NCI-H2081 (cell line): ENCODE data around the gene SRF.

Experiments used
- DNase-seq, 2 experiments: peaks; one replicate each; lab custom pipeline; 2025; lab: John Stamatoyannopoulos, UW

Gene SRF

GRCh38 chr6:43216200-43216599, 45.1 kb downstream of the SRF start:
- DNase-seq: no peak

- no peak for DNase-seq
Measured at GRCh38 chr6:43217351-43217750, 46.3 kb downstream of the SRF start.

- DNase-seq: no peak
Measured at GRCh38 chr6:43219119-43219518, 48.0 kb downstream of the SRF start.

- no peak for DNase-seq
Measured at GRCh38 chr6:43219814-43220213, 48.7 kb downstream of the SRF start.

- no peak for DNase-seq
Measured at GRCh38 chr6:43220439-43220951, 49.4 kb downstream of the SRF start.

- DNase-seq: peak in 1 of 2 experiments; percentile 18
Measured at GRCh38 chr6:43221046-43221972, 50.2 kb downstream of the SRF start.

- DNase-seq: no peak
Measured at GRCh38 chr6:43222418-43223059, 51.5 kb downstream of the SRF start.

GRCh38 chr6:43223175-43223574, 52.1 kb downstream of the SRF start:
- no peak for DNase-seq

GRCh38 chr6:43226192-43226851, 55.3 kb downstream of the SRF start:
- no peak for DNase-seq

GRCh38 chr6:43228951-43229802, 58.1 kb downstream of the SRF start, which contains the start of gene DNPH1:
TSS of gene DNPH1 (minus strand) at chr6:43229481. CDS start at chr6:43229456, 25 bp downstream.
- peak; percentile 51 to 67 for DNase-seq

GRCh38 chr6:43229803-43230620, 58.9 kb downstream of the SRF start:
- DNase-seq: no peak

- DNase-seq: no peak
Measured at GRCh38 chr6:43231053-43231452, 60.0 kb downstream of the SRF start.
